Measurements from ENCODE around the gene PANX2.

GRCh38 chr22:50175191-50175461 lies 4.6 kb downstream of the PANX2 start:
- no peak for TF ChIP-seq CTCF (IDR thresholded peaks at IDR 0.05 in 4 of 5, conservative IDR thresholded peaks at IDR 0.05 in 1 of 5)
- TF ChIP-seq POLR2A (IDR thresholded peaks at IDR 0.05): no peak

All from gastrocnemius medialis (tissue), 4 donors.